Measurements from ENCODE around the gene SEPTIN12.
"Not testable (repeated sequence)": the region's sequence is repeated elsewhere in the genome, so short reads cannot be mapped to it uniquely, and the experiment has no call there.

SEPTIN12 gene

DNA sequence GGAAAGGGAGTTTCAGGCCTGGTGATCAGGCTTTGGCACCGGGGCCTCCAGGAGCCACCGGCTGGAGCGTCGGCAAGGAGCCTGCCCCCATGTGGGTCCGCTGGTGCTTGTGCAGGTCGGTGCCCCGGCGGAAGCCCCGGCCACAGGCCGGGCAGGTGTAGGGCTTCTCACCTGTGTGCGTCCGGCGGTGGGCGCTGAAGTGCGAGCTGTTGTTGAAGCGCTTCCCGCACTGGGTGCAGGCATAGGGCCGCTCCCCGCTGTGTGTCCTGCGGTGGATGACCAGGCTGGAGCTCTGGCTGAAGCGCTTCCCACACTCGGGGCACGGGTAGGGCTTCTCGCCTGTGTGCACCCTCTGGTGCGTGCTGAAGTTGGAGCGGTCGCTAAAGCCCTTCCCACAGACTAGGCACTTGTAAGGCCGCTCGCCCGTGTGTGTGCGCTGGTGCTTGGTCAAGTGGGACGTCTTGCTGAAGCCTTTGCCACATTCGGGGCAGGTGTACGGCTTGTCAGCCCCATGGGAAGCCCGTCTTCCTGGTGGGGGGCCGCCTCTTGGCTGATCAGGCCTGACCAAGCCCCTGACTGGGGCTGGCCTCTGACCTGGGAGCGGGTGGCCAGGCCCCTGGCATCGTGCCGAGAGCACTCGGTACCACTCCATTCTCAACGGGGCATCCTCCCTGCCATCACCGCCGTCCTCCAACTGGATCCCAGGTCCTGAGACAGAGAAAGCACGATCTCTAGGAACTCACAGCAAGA, 35.6 kb downstream of the SEPTIN12 start:
- peak; percentile 12 for DNase-seq (ENCODE audit: low spot score)

DNA sequence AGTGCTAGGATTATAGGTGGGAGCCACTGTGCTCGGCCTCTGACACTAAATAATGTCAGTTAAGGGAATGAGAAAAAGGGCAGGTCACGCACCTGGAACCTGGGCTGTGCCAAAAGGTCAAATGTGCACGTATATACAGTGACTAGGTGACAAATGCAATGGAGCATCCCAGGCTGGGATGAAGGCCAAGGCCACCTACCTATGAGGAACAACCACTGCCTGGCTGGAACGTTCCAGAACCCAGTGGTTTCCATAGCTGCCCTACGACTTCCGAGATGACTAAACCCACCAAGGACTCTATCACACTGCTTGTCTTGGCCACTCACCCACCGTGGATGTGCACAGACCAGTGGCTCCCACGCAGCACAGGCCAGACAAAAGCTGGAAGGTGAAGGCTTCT, 37.2 kb downstream of the SEPTIN12 start:
- peak; percentile 2 for DNase-seq (ENCODE audit: low spot score)

DNA sequence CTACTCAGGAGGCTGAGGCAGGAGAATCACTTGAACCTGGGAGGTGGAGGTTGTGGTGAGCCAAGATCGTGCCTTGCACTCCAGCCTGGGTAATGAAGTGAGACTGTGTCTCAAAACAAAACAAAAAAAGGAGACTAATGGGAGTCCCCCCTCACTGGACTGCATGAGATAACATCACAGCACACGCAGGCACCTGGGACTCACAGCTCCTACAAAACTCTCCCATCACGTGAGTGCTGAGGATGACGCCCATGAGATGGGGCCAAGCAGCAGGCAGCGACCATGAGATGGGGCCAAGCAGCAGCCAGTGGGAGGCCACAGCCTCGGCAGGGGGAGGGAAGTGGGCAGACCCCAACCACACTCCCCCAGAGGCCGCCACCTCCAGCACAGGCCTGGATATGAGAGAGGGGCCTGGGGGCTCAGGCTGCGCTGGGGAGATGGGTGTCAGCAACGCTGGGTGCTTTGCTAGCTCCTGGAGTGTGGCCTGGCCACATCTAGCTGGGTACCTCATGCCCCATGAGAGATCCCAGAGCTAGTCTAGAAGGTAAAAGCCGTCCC, 38.4 kb downstream of the SEPTIN12 start:
- DNase-seq (ENCODE audit: low spot score), result peak; percentile 9

DNA sequence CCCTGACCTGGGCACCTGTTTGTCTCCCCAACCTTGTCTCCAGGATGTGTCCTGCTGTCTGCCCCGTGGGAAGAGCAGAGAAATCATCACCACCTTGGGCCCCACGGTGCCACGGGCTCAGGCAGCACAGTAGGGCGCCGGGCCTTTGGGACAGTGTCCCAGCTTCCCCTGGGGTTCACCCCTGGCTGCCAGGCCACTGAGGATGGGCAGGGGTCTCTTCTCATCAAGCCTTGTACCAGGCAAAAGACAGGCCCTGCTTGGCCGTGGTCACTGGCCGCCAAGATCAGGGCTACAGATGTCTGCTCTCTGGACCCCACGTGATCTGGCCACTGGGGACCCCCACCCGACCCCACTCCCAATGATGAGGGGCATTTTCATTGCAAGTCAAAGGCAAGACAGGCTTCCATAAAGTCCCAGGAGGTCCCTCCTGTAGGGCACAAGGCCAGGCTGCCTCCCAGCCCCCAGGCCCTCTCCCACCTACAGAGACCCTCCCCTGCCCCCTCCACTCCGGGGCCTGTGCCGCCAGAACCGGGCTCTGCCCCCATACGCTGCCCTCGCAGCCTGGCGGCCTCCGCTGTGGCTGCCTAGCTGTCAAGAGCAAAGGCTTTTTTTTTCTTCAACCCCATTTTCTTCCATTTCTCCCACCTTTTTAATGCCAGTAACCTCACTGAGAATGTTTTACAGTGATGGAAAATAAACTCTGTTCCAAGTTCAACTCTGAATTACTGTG, 39.3 kb downstream of the SEPTIN12 start:
- DNase-seq (ENCODE audit: low spot score), result peak; percentile 15

DNA sequence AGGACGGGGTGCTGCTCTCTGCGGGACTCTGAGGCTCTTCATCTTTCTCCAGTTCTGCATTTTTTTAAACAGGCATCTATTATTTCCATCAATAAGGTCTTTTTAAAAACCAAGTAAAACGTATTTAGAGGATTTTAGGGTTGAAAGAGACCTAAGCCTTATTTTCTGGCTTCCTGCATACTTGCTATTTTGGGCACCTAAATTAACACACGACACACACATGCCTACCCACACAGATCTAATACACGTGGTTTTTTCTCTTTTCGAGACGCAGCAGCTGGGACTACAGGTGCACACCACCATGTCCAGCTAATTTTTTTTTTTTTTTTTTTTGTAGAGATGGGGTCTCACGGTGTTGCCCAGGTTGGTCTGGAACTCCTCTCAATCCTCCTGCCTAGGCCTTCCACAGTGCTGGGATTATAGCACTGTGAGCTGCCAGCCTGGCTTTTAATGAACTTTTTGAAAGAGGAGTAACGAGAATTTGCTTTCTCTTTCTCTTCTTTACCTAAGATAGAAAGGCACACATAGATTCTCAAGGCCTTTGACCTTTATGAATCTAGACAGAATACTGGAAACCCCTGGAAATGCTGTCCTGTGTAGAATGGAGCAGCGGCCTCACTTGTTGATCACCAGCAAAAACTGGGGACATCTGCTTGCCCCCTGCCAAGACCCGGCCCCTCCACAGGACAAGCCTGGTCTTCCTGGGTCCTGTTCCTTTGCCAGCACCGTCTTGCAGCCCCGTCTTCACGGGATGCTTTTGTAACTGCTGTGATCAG, 40.1 kb downstream of the SEPTIN12 start:
- peak; percentile 3 for DNase-seq (ENCODE audit: low spot score)

DNA sequence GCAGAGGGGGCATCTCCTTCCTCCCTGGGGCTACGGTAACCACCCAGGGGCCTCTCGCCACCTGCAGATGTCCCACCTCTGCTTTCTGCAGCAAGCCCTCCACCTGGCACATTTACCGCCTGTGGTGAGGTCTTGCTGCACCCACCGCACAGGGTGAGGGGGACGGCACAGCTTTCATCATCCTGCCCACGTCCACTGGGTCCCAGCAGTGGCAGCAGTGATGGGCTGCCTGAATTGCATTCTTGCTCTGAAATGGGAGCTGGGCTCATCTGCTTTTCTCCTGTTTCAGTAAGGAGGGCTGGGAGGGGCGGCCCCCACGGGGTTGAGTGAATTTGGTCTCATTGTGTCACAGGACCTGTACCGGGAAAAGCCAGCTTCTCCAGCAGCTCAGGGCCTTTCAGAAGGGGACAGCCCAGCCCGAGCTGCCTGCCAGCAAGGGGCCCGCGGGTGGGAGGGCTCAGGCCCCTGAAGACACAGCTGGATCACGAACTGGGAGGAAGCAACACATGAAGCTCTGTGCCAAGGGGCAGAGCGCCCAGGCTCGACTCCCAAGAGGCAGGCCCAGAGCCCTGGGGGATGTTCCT, 41.1 kb downstream of the SEPTIN12 start:
- peak; percentile 50 for DNase-seq (ENCODE audit: low spot score)

DNA sequence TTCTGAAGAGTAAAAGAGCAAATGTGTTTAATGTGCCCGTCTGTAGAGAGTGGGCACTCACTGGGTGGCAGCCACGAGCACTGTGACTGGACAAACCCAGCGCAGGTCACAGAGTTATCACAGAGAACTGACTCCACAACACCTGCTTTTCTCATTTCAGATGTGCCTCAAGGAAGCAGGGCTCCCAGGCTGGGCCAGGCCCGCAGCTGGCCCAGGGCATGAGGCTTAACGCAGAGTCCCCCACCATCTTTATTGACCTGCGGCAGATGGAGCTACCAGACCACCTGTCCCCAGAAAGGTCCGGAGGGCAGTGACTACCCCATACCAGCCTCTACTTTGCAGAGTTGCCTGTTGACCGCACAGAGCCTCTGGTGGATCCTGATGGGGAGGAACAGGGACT, 41.9 kb downstream of the SEPTIN12 start:
- no peak for DNase-seq (ENCODE audit: low spot score)

DNA sequence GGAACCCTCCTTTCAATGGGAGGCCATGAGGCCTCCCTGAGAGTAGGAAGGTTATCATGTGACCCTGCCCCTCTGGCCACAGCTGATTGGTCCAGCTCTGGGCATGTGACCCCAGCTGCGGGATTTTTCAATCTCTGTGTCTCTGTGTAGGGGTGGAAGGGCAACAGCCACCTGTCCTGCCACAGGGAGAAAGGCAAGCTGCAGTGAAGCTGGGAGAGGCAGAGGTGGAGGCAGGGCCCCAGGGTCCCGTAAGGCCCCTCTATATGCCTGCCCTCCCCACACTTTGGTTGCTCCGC, 42.9 kb downstream of the SEPTIN12 start:
- no peak for DNase-seq (ENCODE audit: low spot score)

DNA sequence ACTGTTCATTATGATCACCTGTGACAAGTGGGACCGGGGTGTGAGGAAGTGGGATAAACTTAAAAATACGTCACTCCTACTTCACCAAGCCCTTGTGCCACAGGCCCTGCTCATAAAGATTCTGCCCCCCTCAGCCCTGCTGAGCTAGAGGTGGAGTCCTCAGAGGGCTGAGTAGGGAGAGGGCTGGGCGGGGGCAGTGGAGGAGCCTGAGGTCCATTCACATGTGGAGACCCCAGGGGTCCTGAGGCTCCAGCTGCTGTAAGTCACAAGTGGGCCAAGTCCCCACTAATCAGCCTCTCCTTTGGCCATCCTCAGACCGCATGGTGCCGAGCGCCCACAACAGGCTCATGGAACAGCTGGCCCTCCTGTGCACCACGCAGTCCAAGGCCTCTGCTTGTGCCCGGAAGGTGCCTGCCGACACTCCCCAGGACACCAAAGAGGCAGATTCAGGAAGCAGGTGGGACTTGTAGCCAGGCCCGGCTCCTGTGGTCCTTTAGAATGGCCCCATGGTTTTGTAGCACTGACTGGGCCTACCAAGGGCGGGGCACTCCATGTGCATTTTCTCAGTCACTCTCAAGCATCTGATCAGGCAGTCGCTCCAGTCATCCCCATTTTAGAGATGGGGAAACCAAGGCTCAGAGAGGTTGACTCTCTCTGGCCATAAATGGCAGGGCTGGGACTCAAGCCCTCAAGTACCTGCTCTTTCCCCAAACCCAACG, 43.4 kb downstream of the SEPTIN12 start:
- peak; percentile 22 for DNase-seq (ENCODE audit: low spot score)

DNA sequence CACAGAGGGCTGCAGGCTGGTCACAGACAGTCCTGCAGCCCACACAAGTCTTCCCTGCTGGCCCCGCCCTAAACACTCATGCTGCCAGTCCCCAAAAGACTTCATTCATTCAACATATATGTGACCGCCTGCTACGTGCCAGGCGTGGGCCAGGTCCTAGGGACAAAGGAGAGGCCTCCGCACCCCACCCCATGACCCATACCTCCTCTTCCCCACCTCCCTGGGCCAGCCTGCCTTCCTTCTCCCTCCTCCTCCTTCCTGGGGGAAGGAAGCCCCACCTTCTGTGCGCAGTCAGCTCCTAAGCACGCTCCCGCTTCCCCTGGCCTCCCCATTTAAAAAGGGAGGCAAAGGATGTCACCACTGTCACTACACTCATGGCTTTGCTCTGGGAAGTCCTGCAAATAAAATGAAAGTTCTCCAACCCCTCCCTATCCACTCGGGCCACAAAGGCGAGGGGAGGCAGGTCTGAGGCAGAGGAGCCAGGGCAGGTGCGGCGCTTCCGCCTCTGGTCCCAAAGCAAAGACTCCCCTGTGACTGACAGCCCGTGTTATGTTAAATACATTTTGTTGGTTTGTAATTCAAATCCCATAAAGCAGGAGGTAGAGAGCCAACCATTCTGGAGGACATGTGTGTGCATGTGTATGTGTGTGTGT, 44.8 kb downstream of the SEPTIN12 start:
- DNase-seq (ENCODE audit: low spot score), result no peak

DNA sequence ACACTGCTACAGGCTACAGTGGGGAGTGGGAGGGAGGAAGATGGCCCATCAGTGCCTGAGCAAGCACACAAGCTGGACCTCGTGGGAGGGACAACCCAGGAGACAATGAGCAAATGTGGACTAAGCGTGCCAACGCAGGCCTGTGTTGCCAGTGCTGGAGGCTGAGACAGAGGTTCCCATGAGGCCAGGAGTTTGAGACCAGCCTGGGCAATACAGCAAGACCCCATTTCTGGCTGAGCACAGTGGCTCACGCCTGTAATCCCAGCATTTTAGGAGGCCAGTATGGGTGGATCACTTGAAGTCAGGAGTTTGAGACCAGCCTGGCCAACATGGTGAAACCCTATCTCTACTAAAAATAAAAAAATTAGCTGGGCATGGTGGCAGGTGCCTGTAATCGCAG, 49.8 kb downstream of the SEPTIN12 start:
- not testable (repeated sequence) for DNase-seq (ENCODE audit: low spot score)

DNA sequence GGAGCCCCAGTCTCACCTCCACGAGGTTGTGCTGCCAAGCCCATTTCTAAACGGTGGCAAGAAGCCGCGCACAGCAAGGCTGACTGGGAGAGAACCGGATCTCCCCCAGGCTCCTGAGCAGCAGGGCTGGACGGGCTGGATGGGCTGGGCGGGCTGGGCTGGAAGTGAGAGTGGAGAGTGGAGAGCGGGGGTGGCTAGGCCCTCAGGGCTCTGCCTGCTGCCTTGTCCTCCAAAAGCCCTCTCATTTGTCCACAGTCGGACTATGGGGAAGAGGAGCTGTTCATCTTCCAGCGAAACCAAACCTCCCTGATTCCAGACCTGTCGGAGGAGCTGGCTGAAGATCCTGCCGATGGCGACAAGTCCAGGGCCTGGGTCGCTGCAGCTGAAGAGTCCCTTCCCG, 50.6 kb downstream of the SEPTIN12 start:
- DNase-seq (ENCODE audit: low spot score), result no peak

DNA sequence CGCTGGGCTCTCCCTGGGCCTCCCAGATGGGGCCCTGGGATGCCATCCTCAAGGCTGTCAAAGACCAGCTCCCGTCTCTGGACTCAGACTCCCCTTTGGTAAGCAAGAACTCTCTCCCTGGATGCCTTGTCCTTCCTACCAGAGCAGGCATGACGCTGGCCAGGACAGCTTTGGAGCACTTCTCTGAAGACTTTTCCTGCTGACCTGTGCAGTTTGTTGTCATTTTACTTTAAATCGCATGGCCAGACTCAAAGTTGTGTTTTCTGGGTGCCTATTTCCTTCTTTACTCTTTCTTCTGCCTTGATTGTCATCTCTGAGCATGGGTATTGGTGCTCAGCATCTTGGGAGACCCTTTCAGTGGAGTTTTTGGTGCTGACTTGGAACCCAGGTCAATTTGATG, 51.6 kb downstream of the SEPTIN12 start:
- peak; percentile 8 for DNase-seq (ENCODE audit: low spot score)

DNA sequence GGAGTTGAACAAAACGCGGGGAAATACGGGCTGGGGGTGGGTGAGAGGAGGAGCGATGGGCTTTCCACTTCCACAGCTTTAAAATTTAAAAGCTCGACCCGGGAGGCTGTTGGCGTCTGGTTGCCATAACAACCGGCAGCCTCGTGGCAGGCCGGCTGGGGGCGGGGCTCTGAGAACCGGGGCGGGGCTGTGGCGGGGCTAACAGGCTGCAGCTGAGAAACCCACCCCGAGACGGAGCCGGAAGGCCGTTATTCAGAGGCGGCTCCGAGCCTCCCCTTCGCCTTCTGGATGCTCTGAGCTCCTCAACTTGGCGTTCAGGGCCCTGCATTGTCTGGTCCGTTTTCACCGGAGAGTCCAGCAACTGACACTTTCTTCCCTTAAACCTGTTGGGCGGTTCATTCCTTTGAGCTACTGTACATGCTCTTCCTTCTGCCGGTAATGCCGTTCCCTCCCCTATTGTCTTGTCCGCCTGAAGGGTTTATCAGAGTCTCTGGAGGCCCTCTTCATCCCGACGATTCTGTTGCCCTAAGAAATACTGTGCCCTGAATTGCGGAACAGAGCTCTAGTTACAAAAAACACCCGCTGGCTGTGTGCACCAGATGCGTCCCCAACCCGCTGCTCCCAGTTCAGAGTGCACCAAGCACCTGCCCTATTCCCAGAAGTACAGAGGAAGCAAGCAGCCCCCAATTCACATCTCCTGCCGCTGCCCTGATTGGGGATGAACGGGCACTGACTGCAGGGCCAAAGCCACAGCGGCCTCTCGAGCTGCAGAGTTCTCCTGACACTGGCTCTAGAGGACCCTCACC, 53.2 kb downstream of the SEPTIN12 start:
- DNase-seq (ENCODE audit: low spot score), result peak; percentile 94

DNA sequence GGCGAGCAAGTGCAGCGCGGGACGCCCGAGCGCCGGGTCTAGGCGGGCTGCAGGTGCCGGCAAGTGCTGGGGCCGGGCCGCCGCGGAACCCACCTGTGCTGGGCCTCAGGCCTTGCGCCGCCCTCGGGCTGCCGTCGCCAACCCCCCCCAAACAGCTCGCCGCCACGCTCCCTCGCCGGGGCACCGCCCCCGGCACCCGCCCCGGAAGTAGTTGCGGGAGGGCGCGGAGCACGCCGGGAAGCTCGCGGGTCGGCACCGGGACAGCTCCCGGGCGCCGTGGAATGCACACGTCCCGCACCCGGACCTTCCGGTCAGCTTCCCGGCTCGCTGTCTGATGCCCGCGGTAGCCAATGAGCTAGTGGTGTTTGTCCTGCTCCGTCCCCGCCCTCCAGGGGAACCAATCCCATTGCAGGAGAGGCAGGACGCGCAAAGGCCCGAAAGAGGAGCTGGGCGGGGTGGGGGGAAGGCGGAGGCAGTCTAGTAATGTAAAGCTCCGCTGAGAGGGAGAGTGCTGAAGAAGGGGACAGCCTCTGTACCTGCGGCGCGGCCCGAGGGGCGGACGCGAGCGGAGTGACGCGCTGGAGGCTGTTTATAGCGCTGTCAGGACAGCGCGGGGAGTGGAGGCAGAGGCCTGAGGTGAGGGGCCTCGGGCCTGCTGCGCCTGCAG, 53.9 kb downstream of the SEPTIN12 start, which contains the start of the genes ANKS3 and DNAAF8:
Gene ANKS3, minus strand, starts transcription at position 209 of the 667 bp plus-strand sequence. CDS start 4,122 bp downstream, outside the sequence.
Gene DNAAF8, plus strand, starts transcription at position 475 of the 667 bp plus-strand sequence. CDS start 1,978 bp downstream, outside the sequence.
- DNase-seq (ENCODE audit: low spot score), result peak; percentile 95

DNA sequence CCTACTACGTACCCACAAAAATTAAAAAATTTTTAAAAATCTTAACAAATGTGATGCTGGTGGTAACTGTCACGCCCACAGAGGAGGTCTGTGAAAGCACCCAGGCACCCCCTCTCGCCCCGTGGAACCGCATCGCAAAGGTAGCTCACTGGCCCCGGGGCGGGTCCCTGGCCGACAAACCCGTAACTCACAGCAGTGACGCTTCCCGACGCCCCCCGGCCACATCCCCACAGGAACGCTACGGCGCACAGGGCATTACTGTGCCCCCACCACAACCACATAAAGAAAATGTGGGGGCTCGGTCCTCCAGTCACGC, 54.4 kb downstream of the SEPTIN12 start:
- DNase-seq (ENCODE audit: low spot score), result no peak

DNA sequence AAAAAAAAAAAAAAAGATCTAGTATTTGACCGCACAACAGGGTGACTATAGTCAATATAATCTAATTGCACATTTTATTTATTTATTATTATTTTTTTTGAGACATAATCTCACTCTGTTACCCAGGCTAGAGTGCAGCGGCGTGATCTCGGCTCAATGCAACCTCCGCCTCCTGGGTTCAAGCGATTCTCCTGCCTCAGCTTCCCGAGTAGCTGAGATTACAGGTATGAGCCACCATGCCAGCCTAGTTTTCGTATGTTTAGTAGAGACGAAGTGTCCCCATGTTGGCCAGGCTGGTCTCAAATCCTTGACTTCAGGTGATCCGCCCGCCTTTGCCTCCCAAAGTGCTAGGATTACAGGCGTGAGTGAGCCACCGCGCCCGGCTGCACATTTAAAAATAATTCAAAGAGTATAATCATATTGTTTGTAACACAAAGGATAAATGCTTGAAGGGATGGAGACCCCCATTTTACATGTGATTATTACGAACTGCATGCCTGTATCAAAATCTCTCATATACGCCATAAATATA, 54.9 kb downstream of the SEPTIN12 start:
- DNase-seq (ENCODE audit: low spot score), result no peak

DNA sequence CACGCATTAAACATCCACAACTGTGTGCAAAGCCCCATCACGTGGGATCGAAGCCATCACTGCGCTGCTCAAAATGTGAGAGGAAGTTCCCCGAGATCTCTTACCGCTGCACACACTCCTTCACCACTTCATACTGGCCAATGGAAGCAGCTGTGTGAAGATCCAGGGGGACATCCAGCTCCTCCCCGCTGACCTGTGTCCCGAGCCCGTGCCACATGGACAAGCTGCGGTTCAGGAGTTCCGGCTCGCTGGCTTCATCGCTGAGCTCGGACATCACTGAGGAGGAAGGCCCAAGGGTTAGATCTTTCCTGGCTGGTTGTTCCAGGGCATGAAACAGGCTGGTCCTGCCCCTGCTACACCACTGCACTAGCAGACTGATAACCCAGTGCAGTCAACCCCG, 58.3 kb downstream of the SEPTIN12 start:
- DNase-seq (ENCODE audit: low spot score), result no peak

DNA sequence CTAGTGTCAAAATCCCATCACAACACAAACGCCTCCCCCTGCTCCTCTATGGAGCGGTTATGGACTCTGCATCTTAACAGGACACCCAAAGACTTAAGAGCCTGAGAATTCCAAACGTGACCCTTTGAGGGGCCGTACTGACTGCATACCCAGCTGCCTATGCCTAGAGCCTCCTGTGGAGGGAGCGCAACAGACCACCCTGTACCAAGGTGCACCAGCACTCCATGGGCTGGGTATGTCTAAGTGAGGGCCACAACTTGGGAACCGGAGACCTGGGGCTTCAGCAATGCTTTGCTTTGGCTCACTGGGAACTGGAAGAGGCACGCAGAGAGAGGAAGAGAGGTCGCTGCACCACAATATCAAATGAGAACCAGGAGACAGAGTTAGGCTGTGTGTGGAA, 59.5 kb downstream of the SEPTIN12 start:
- no peak for DNase-seq (ENCODE audit: low spot score)
